ENCODE results near the gene SIAE.

The SIAE gene

GRCh38 chr11:124592627-124593026 lies 80.9 kb downstream of the SIAE start:
- no peak for FAIRE-seq

GRCh38 chr11:124591430-124591829 lies 82.1 kb downstream of the SIAE start:
- DNase-seq (ENCODE audit: insufficient read length, low spot score) (no peak), FAIRE-seq (no peak)
- no peak for TF ChIP-seq TAF1 (IDR thresholded peaks at IDR 0.05; ENCODE audit: low read depth, low read length)
- no peak for TF ChIP-seq POU2F2 (IDR thresholded peaks at IDR 0.05; ENCODE audit: low read depth, low read length)
- no peak for TF ChIP-seq PAX5 (IDR thresholded peaks at IDR 0.05; ENCODE audit: insufficient read depth, low read length, severe bottlenecking)
- no peak for TF ChIP-seq SPI1 (IDR thresholded peaks at IDR 0.05; ENCODE audit: low read depth, low read length)
- no peak for TF ChIP-seq POLR2AphosphoS5 (IDR thresholded peaks at IDR 0.05; ENCODE audit: low read depth, low read length)
- no peak for TF ChIP-seq POLR2A (IDR thresholded peaks at IDR 0.05; ENCODE audit: low read depth, low read length)

More at GRCh38 chr11:124592627-124593026, 80.9 kb downstream of the SIAE start:
- DNase-seq (ENCODE audit: insufficient read length, low spot score), result no peak
- TF ChIP-seq POLR2AphosphoS5 (IDR thresholded peaks at IDR 0.05; ENCODE audit: low read depth, low read length) (no peak), POU2F2 (IDR thresholded peaks at IDR 0.05; ENCODE audit: low read depth, low read length) (no peak), PAX5 (IDR thresholded peaks at IDR 0.05; ENCODE audit: insufficient read depth, low read length, severe bottlenecking) (no peak), TAF1 (IDR thresholded peaks at IDR 0.05; ENCODE audit: low read depth, low read length) (no peak), SPI1 (IDR thresholded peaks at IDR 0.05; ENCODE audit: low read depth, low read length) (no peak), POLR2A (IDR thresholded peaks at IDR 0.05; ENCODE audit: low read depth, low read length) (no peak)

- TF ChIP-seq PAX5 (IDR thresholded peaks at IDR 0.05; ENCODE audit: insufficient read depth, low read length, severe bottlenecking), result peak; percentile 42
- TF ChIP-seq SPI1 (IDR thresholded peaks at IDR 0.05; ENCODE audit: low read depth, low read length), result no peak
- TF ChIP-seq POLR2AphosphoS5 (IDR thresholded peaks at IDR 0.05; ENCODE audit: low read depth, low read length), result no peak
- TF ChIP-seq TAF1 (IDR thresholded peaks at IDR 0.05; ENCODE audit: low read depth, low read length), result no peak
- TF ChIP-seq POLR2A (IDR thresholded peaks at IDR 0.05; ENCODE audit: low read depth, low read length), result no peak
- no peak for TF ChIP-seq POU2F2 (IDR thresholded peaks at IDR 0.05; ENCODE audit: low read depth, low read length)
- peak; percentile 77 for FAIRE-seq
- DNase-seq (ENCODE audit: insufficient read length, low spot score), result no peak
These were observed 87.2 kb downstream of the SIAE start for GRCh38 chr11:124586238-124586860.

- no peak for FAIRE-seq
- DNase-seq (ENCODE audit: insufficient read length, low spot score), result no peak
- TF ChIP-seq TAF1 (IDR thresholded peaks at IDR 0.05; ENCODE audit: low read depth, low read length), result no peak
- no peak for TF ChIP-seq POU2F2 (IDR thresholded peaks at IDR 0.05; ENCODE audit: low read depth, low read length)
- TF ChIP-seq POLR2AphosphoS5 (IDR thresholded peaks at IDR 0.05; ENCODE audit: low read depth, low read length), result no peak
- no peak for TF ChIP-seq POLR2A (IDR thresholded peaks at IDR 0.05; ENCODE audit: low read depth, low read length)
- no peak for TF ChIP-seq PAX5 (IDR thresholded peaks at IDR 0.05; ENCODE audit: insufficient read depth, low read length, severe bottlenecking)
- no peak for TF ChIP-seq SPI1 (IDR thresholded peaks at IDR 0.05; ENCODE audit: low read depth, low read length)
These were observed 88.7 kb downstream of the SIAE start for GRCh38 chr11:124584681-124585372.

GRCh38 chr11:124583781-124584180 lies 89.8 kb downstream of the SIAE start:
- no peak for TF ChIP-seq SPI1 (IDR thresholded peaks at IDR 0.05; ENCODE audit: low read depth, low read length)
- TF ChIP-seq POLR2A (IDR thresholded peaks at IDR 0.05; ENCODE audit: low read depth, low read length), result no peak
- no peak for TF ChIP-seq PAX5 (IDR thresholded peaks at IDR 0.05; ENCODE audit: insufficient read depth, low read length, severe bottlenecking)
- TF ChIP-seq POU2F2 (IDR thresholded peaks at IDR 0.05; ENCODE audit: low read depth, low read length), result no peak
- no peak for TF ChIP-seq TAF1 (IDR thresholded peaks at IDR 0.05; ENCODE audit: low read depth, low read length)
- TF ChIP-seq POLR2AphosphoS5 (IDR thresholded peaks at IDR 0.05; ENCODE audit: low read depth, low read length), result no peak
- DNase-seq (ENCODE audit: insufficient read length, low spot score) (no peak), FAIRE-seq (no peak)

Data from GM12891 (cell line).